Stomach (tissue), 9 donors: ENCODE results near the gene OXLD1. TPM values are rescaled to one million over a fixed set of nuclear protein-coding genes. Genes with fewer than 3 reads are reported as not detected.

Experiments
- DNase-seq, 2 donors: peaks; one replicate each; pipeline versions ENCODE4 v3.0.0 to v3.0.0-alpha.2; 2013 to 2019
- H3K27ac ChIP-seq, 5 donors: fragments of 200-600 bp in 4 of 5; sonication (generic) in 4 of 5; one replicate each; pipeline ENCODE4 v1.5.1; 2013 to 2019; ENCODE audit warnings: mild to moderate bottlenecking in 1 of 5, moderate library complexity in 1 of 5
- H3K27me3 ChIP-seq, 3 donors: fragments of 200-600 bp; sonication (generic); one replicate each; pipeline ENCODE4 v1.5.1; 2017 to 2019; ENCODE audit warnings: mixed run types in 1 of 3
- H3K36me3 ChIP-seq, 4 donors: fragments of 200-600 bp; sonication (generic); 1 replicate in 3 of 4; 2 replicates in 1 of 4; pipeline ENCODE4 v1.5.1; 2016 to 2019
- H3K4me1 ChIP-seq, 4 donors: fragments of 200-600 bp; sonication (generic); one replicate each; pipeline ENCODE4 v1.5.1; 2016 to 2019
- H3K4me3 ChIP-seq, 4 donors: fragments of 200-600 bp; sonication (generic) in 3 of 4; one replicate each; pipeline ENCODE4 v1.5.1; 2016 to 2019; ENCODE audit warnings: mild to moderate bottlenecking in 1 of 4
- H3K9me3 ChIP-seq, 4 donors: fragments of 200-600 bp; sonication (generic); one replicate each; pipeline ENCODE4 v1.5.1; 2016 to 2019
- CTCF ChIP-seq, 7 experiments: fragments of 450-650 bp in 4 of 7; fragments of 200-600 bp in 3 of 7; sonication (generic) in 3 of 7; IDR thresholded peaks; one replicate each; pipeline ENCODE4 v1.5.1; 2016 to 2019; ENCODE audit warnings: antibody characterized with exemption in 7 of 7, control low read depth in 2 of 7, mild to moderate bottlenecking in 1 of 7
- EP300 ChIP-seq: sonication (generic); formaldehyde crosslinking; IDR thresholded peaks from one replicate; pipeline ENCODE4 v1.6.1; 2017; ENCODE audit warnings: antibody characterized with exemption
- POLR2A ChIP-seq, 4 donors: fragments of 450-650 bp; IDR thresholded peaks; one replicate each; pipeline ENCODE4 v1.6.1; 2016; ENCODE audit warnings: antibody characterized with exemption in 4 of 4, control low read depth in 2 of 4, mild to moderate bottlenecking in 1 of 4, moderate library complexity in 1 of 4
- POLR2AphosphoS5 ChIP-seq, 3 donors: sonication (generic); formaldehyde crosslinking; IDR thresholded peaks; one replicate each; pipeline ENCODE4 v1.6.1; 2016; ENCODE audit warnings: antibody characterized with exemption in 3 of 3
- WGBS, 5 donors: extraction: QIAGEN DNeasy Blood & Tissue Kit in 3 of 5; methylation state at CpG; one replicate each; pipeline versions ENCODE4 v1.1.5 to v1.1.7; 2013 to 2018; 5-methylcytosine and 5-hydroxymethylcytosine counted together
- intact Hi-C: fragments of 100-400 bp; cut with DNase I; formaldehyde crosslinking; loops from one replicate; pipeline ENCODE4 v1.15.1; 2023; ENCODE audit warnings: low total_unique reads
- polyA plus RNA-seq, 3 donors: library from polyadenylated mRNA; stranded (reverse); fragments of 200-250 nt; gene quantifications; one replicate each; pipeline ENCODE4 v1.2.3, GENCODE V29; 2013
- total RNA-seq, 5 donors: library from RNA; depleted of rRNA; stranded (reverse); fragments of >200 nt; gene quantifications; one replicate each; pipeline versions ENCODE4 v1.1.0 to v1.2.3, GENCODE V29; 2014 to 2016
- donor health status: healthy with polysubstance abuse.
- donor health status: Bipolar disorder and iron deficiency.
- donor health status: healthy.

Gene OXLD1
- total and polyA plus RNA-seq, 8 donors: 9.9 to 112 (median 64.5) TPM; not detected in 1

DNA sequence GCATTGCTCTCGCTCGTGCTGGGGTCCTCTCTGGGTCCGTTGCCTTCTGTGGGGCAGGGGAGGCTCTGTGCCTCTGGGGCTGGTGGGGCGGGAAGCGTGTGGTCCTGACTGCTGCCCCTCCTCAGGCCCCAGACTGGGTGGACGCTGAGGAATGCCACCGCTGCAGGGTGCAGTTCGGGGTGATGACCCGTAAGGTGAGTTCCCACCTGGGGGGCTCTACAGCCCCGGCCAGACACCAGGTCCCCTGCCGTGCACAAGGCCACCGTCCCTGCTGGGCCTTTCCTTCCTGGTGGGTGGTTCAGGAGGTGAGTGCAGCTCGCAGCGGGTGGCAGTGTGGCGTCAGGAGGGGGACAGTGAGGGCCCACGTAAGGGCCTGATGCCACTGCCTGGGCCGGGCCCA is 24.1 kb upstream of the OXLD1 start:
- Histone ChIP-seq H3K4me3 (no peak overlapping the region), H3K27ac (no peak overlapping the region), H3K4me1 (peaks cover 3 to 13% (median 9%) of the 10 kb centered on the region in 4 donors), H3K27me3 (no peaks in the 10 kb centered on the region), H3K36me3 (peaks cover 95 to 100% (median 100%) of the 10 kb centered on the region in 4 donors), H3K9me3 (no peaks in the 10 kb centered on the region)
- DNase-seq: no peak
- intact Hi-C loops: no loop called here
- TF ChIP-seq EP300 (no peak), CTCF (IDR thresholded peaks at IDR 0.05) (no peak), POLR2A (IDR thresholded peaks at IDR 0.05) (no peak), POLR2AphosphoS5 (IDR thresholded peaks at IDR 0.05) (no peak)
- 75 to 88% (median 81%) methylated on average over 11 to 17 of the region's 17 CpGs for WGBS, 5 donors

DNA sequence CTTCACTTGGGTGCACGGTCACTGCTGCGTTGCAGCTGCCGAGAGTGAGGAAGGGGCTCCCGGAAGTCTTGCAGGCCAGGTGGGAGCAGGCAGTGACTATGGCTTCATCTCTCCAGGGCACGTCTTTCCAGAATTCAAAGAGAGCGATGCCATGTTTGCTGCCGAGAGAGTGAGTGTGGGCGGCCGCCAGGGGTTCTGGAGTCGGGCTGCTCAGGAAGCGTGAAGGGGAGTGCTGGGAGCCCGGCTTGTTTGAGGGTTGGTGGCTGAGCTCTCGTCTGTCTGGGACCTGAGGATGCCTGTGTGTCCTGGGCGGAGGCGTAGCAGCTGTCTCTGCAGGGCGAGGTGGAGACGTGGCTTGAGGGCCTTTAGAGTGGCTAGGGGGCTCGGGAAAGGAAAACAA is 23.7 kb upstream of the OXLD1 start:
- no peak for DNase-seq
- H3K36me3 ChIP-seq: peaks cover 90 to 100% (median 98%) of the 10 kb centered on the region in 4 donors
- no peaks in the 10 kb centered on the region for H3K9me3 ChIP-seq
- H3K4me3 ChIP-seq: no peak overlapping the region
- no peaks in the 10 kb centered on the region for H3K27me3 ChIP-seq
- peaks cover 7 to 18% (median 13%) of the 10 kb centered on the region in 4 donors for H3K4me1 ChIP-seq
- WGBS, 5 donors: 83 to 94% (median 91%) methylated on average over 15 to 18 of the region's 18 CpGs
- TF ChIP-seq CTCF (IDR thresholded peaks at IDR 0.05) (no peak), EP300 (no peak), POLR2AphosphoS5 (IDR thresholded peaks at IDR 0.05) (no peak), POLR2A (IDR thresholded peaks at IDR 0.05) (no peak)
- intact Hi-C loops: no loop called here
- H3K27ac ChIP-seq: no peak overlapping the region

DNA sequence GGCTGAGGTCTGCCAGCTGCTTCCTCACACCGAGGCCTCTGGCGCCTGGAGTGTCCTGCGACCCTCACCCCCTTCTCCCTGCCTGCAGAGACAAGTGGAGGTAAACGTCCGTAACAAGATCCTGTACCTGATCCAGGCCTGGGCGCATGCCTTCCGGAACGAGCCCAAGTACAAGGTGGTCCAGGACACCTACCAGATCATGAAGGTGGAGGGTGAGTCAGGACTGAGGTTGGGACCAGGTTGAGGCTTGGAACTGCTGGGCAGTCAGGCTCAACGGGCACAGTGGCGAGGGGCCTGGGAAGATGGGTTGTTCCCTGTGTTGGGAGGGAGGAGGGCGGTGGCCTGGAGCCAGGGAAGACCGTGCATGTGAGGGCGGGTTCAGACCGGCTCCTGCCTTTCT is 22.2 kb upstream of the OXLD1 start:
- no peaks in the 10 kb centered on the region for H3K27me3 ChIP-seq
- intact Hi-C loops: no loop called here
- peaks cover 75 to 86% (median 83%) of the 10 kb centered on the region in 4 donors for H3K36me3 ChIP-seq
- no peak overlapping the region for H3K27ac ChIP-seq
- no peak overlapping the region for H3K4me3 ChIP-seq
- TF ChIP-seq EP300 (no peak), POLR2AphosphoS5 (IDR thresholded peaks at IDR 0.05) (no peak), CTCF (IDR thresholded peaks at IDR 0.05) (no peak), POLR2A (IDR thresholded peaks at IDR 0.05) (no peak)
- WGBS, 5 donors: 83 to 92% (median 88%) methylated on average over 14 of the region's 14 CpGs
- H3K9me3 ChIP-seq: no peaks in the 10 kb centered on the region
- DNase-seq: no peak
- peaks cover 15 to 26% (median 22%) of the 10 kb centered on the region in 4 donors for H3K4me1 ChIP-seq

DNA sequence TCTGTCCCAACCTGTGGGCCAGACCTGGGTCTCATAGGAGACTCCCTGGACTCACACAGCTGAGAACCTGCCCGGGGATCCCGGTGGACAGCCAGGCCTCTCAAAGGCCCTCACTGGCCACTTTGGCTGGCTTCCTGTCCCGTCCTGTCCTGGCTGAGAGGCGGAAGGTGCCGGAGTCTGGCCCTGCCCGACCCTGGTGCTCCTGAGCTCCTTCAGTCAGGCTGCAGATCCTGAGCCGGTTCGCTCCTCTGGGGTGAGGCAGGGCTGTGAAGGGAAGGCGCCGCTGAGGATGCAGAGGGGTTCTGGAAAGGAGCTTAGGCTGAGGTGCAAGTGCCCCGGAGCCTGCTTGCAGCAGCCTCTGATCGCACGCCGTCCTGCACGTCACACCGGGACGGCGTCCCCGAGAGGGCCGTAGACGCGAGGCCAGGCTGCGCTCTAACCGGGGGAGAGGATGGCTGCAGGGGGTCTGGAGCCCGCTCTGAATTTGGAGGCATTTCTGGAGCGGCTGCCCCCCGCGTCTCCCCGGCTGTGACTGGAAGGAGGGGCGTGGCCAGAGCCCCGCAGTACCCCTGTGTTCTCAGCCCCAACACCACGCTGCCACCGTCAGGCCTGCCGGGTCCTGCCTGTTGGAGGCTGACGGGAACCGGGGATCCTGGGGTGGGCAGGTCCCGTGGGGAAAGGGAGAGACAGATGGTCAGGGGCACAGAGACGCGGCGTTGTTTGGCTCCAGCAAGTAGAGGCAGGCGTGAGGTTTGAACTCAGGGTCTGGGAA is 21.6 kb upstream of the OXLD1 start:
- no peaks in the 10 kb centered on the region for H3K27me3 ChIP-seq
- no peak for TF ChIP-seq POLR2A (IDR thresholded peaks at IDR 0.05)
- no peak for TF ChIP-seq EP300
- TF ChIP-seq CTCF (IDR thresholded peaks at IDR 0.05): no peak
- no peak for TF ChIP-seq POLR2AphosphoS5 (IDR thresholded peaks at IDR 0.05)
- 94 to 96% (median 95%) methylated on average over 39 to 41 of the region's 41 CpGs for WGBS, 5 donors
- H3K4me1 ChIP-seq: peaks cover 17 to 28% (median 25%) of the 10 kb centered on the region in 4 donors
- peaks cover 69 to 79% (median 77%) of the 10 kb centered on the region in 4 donors for H3K36me3 ChIP-seq
- DNase-seq: no peak
- H3K9me3 ChIP-seq: no peaks in the 10 kb centered on the region
- H3K27ac ChIP-seq: no peak overlapping the region
- H3K4me3 ChIP-seq: no peak overlapping the region
- intact Hi-C loops: no loop called here
